Brain microvascular endothelial cell (primary cell): Measurements from ENCODE around the gene TMEM252.

Experiments used
- DNase-seq: peaks from one replicate; pipeline ENCODE4 v3.0.0-alpha.2; 2020
- H3K27ac ChIP-seq: fragments of 250-450 bp; sonication (Bioruptor Pico); 2 replicates; pipeline ENCODE4 v1.5.1; 2020; ENCODE audit warnings: mild to moderate bottlenecking, moderate library complexity
- H3K27me3 ChIP-seq: fragments of 250-450 bp; sonication (Bioruptor Pico); replicated peaks from 2 replicates; pipeline ENCODE4 v1.5.1; 2020; ENCODE audit warnings: mild to moderate bottlenecking
- H3K36me3 ChIP-seq: fragments of 250-450 bp; sonication (Bioruptor Pico); replicated peaks from 2 replicates; pipeline ENCODE4 v1.5.1; 2020; ENCODE audit warnings: mild to moderate bottlenecking
- H3K4me3 ChIP-seq: 2 replicates; pipeline ENCODE4 v1.5.1; 2011; ENCODE audit warnings: low read depth, mild to moderate bottlenecking, control low read depth, low read length, moderate library complexity
- in situ Hi-C: cut with HindIII; loops from 2 replicates; pipeline ENCODE4 v1.10.0; 2017; ENCODE audit warnings: low sequenced_read_pairs, low pct_ligation_motif_present
- TF ChIP-seq, protein P1 (sequence below): IDR thresholded peaks from 2 replicates; pipeline ENCODE4 v1.5.1; 2011; ENCODE audit warnings: low read depth, mild to moderate bottlenecking, moderate library complexity, low read length, control low read depth, inconsistent platforms; ENCODE audit errors: missing control alignments

Gene TMEM252

DNA sequence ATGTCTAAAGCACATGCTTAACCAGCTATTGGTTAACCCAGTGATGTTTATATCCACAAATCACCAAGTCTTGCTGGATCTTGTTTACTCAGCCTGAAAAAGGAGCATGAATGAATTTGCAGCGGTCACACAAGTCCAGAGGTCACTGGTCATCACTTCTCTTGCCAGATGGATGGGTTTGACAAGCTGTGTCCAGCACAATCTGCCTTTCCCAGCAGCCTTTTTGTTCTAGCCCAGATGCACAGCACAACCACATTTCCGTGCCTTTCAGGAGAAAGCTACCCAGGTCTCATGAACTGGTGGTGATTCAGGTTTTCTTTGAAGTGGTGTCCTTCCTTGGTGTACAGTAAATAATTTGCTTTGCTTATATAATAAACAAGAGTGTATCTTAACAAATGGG, 32.1 kb downstream of the TMEM252 start:
- no peak overlapping the region for H3K27ac ChIP-seq
- H3K27me3 ChIP-seq, result no peaks in the 10 kb centered on the region
- H3K4me3 ChIP-seq, result no peak overlapping the region
- no peaks in the 10 kb centered on the region for H3K36me3 ChIP-seq
- in situ Hi-C loops, result no loop called here
- TF ChIP-seq, protein P1, sequence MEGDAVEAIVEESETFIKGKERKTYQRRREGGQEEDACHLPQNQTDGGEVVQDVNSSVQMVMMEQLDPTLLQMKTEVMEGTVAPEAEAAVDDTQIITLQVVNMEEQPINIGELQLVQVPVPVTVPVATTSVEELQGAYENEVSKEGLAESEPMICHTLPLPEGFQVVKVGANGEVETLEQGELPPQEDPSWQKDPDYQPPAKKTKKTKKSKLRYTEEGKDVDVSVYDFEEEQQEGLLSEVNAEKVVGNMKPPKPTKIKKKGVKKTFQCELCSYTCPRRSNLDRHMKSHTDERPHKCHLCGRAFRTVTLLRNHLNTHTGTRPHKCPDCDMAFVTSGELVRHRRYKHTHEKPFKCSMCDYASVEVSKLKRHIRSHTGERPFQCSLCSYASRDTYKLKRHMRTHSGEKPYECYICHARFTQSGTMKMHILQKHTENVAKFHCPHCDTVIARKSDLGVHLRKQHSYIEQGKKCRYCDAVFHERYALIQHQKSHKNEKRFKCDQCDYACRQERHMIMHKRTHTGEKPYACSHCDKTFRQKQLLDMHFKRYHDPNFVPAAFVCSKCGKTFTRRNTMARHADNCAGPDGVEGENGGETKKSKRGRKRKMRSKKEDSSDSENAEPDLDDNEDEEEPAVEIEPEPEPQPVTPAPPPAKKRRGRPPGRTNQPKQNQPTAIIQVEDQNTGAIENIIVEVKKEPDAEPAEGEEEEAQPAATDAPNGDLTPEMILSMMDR, result no peak
- no peak for DNase-seq

DNA sequence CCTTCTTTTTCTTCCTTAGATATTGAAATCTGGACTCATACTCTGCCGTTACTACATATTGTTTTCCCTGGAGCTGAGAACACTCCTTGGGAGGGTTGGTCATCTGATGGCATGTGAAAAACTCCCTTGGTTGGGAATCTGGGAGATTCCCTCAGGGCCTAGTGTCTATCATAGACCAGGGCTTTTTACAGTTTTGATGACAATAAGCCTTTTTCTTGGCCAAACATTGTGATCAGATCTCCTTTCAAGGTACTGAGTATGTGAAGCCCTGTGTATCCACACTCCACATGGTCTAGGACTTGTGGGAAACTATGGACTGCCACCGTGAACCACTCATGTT, 32.9 kb downstream of the TMEM252 start:
- H3K4me3 ChIP-seq, result no peak overlapping the region
- no peaks in the 10 kb centered on the region for H3K27me3 ChIP-seq
- in situ Hi-C loops, result no loop called here
- DNase-seq, result no peak
- no peak overlapping the region for H3K27ac ChIP-seq
- no peaks in the 10 kb centered on the region for H3K36me3 ChIP-seq
- TF ChIP-seq, protein P1, result no peak

DNA sequence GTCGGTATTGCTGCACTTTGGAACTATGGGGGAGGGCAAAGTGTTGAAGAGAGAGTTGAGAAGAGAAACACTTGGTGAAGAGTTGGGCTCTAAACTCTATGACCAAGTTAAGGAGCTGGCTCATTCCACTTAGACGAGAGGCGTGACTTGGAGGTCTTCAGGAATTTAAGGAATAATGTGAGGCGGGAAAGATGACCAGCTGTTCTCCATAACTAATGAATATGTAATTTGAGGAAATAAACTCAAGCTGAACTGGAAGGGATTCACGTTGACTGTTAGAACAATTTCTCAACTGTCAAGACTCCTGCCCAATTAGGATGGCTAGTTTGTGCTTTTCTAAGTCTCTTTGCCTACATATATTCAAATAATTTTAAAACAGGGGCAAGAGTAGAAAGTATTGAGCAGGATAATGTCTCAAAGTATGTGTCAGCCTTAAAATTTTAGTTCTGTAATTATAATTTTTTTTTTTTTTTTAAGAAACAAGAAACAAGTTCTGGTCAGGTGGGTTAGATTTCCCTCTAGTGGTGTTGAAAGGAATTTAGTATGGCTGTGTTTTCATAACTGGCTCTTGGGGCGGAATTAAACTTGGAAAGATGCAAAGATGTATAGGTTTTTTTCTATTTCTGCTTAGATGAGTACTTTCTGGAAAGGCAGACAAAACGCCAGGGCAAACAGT, 33.4 kb downstream of the TMEM252 start:
- no peak for DNase-seq
- Histone ChIP-seq H3K27me3 (no peaks in the 10 kb centered on the region), H3K4me3 (no peak overlapping the region), H3K36me3 (no peaks in the 10 kb centered on the region), H3K27ac (no peak overlapping the region)
- TF ChIP-seq, protein P1, result peak; percentile 42
- in situ Hi-C loops, result no loop called here

- H3K27me3 ChIP-seq, result no peaks in the 10 kb centered on the region
- no peak overlapping the region for H3K27ac ChIP-seq
- H3K36me3 ChIP-seq, result no peaks in the 10 kb centered on the region
- DNase-seq, result no peak
- H3K4me3 ChIP-seq, result no peak overlapping the region
- in situ Hi-C loops, result no loop called here
- TF ChIP-seq, protein P1, result no peak
These were observed 34.1 kb downstream of the TMEM252 start for GRCh38 chr9:68506551-68506950.

DNA sequence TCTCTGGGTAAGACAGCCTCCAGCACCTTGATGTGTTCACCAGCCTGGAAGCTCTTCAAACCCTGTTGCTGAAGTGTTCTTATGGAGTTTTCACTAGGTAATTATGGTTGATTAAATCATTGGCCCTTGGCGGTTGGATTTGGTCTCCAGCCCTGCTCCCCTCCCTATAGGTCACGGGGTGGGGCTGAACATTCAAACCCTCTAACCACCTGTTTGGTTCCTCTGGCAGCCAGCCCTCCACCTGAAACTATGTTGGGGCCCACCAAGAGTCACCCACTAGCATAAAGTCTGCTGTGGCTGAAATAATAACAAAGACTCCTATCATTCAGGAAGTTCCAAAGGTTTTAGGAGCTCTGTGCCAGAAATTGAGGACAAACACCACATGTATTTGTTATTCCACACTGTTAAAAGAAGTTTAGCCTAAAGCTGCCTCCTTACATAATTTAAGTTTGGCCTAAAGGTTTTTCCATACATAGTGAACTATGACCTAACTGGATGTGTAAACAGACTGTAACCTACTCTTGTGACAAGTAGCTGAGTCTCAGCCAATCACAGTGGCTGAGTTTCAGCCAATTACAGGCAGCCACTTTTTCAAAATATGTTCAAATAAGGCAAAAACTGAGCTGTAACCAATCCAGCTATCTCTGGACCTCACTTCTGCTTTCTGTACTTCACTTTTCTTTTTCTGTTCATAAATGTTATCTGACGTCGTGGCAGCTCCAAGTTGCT, 34.8 kb downstream of the TMEM252 start:
- Histone ChIP-seq H3K27ac (no peak overlapping the region), H3K27me3 (no peaks in the 10 kb centered on the region), H3K36me3 (no peaks in the 10 kb centered on the region), H3K4me3 (no peak overlapping the region)
- TF ChIP-seq, protein P1, result no peak
- in situ Hi-C loops, result no loop called here
- DNase-seq, result no peak
